Stimulated activated CD8-positive, alpha-beta memory T cell treated with anti-CD3 and anti-CD28 coated beads, Interleukin-4, amount 100 ng/mL, for 48 hours (primary cell): ENCODE data around the gene SERGEF.

Experiments used
- DNase-seq: peaks from one replicate; pipeline ENCODE4 v3.0.0-alpha.2; 2020

Gene SERGEF

GRCh38 chr11:17950644-17951043 lies 62.2 kb downstream of the SERGEF start:
- DNase-seq, result no peak

- no peak for DNase-seq
Measured at GRCh38 chr11:17948296-17948695, 64.6 kb downstream of the SERGEF start.

GRCh38 chr11:17939542-17939941 lies 73.3 kb downstream of the SERGEF start:
- DNase-seq, result no peak

- no peak for DNase-seq
Measured at GRCh38 chr11:17936790-17937189, 76.1 kb downstream of the SERGEF start.

- DNase-seq, result no peak
Measured at GRCh38 chr11:17934194-17934593, 78.7 kb downstream of the SERGEF start.

GRCh38 chr11:17933708-17934107 lies 79.1 kb downstream of the SERGEF start:
- no peak for DNase-seq

GRCh38 chr11:17932472-17932871 lies 80.4 kb downstream of the SERGEF start:
- DNase-seq, result no peak

GRCh38 chr11:17931595-17931994 lies 81.3 kb downstream of the SERGEF start:
- DNase-seq, result no peak

- no peak for DNase-seq
Measured at GRCh38 chr11:17930544-17931125, 82.2 kb downstream of the SERGEF start.

- DNase-seq, result no peak
Measured at GRCh38 chr11:17929171-17929570, 83.7 kb downstream of the SERGEF start.

- no peak for DNase-seq
Measured at GRCh38 chr11:17927681-17928343, 85.0 kb downstream of the SERGEF start.

GRCh38 chr11:17927041-17927440 lies 85.8 kb downstream of the SERGEF start:
- DNase-seq, result no peak

GRCh38 chr11:17924713-17925112 lies 88.1 kb downstream of the SERGEF start:
- DNase-seq, result no peak

- no peak for DNase-seq
Measured at GRCh38 chr11:17923217-17923616, 89.6 kb downstream of the SERGEF start.

GRCh38 chr11:17922416-17922788 lies 90.4 kb downstream of the SERGEF start:
- DNase-seq, result no peak

- no peak for DNase-seq
Measured at GRCh38 chr11:17921659-17922415, 91.0 kb downstream of the SERGEF start.

- DNase-seq, result no peak
Measured at GRCh38 chr11:17918049-17918605, 94.7 kb downstream of the SERGEF start.

- DNase-seq, result no peak
Measured at GRCh38 chr11:17917556-17917955, 95.3 kb downstream of the SERGEF start.

GRCh38 chr11:17915500-17916143 lies 97.2 kb downstream of the SERGEF start:
- DNase-seq, result no peak

GRCh38 chr11:17914957-17915356 lies 97.9 kb downstream of the SERGEF start:
- no peak for DNase-seq

GRCh38 chr11:17907046-17907445 lies 105.8 kb downstream of the SERGEF start:
- DNase-seq, result no peak

- no peak for DNase-seq
Measured at GRCh38 chr11:17906436-17906835, 106.4 kb downstream of the SERGEF start.

GRCh38 chr11:17905477-17905876 lies 107.4 kb downstream of the SERGEF start:
- DNase-seq, result no peak
